ENCODE measurements around the gene GNG12. TPM values are rescaled to one million over a fixed set of nuclear protein-coding genes. Genes with fewer than 3 reads are reported as not detected.

GNG12 gene
- total and polyA plus RNA-seq, 9 of the 15 experiments (the other 6 are each of a cell fraction or from before 2014, with no cell fraction given): 2.6 to 6.0 (median 4.1) TPM

- no peak for TF ChIP-seq NR4A1 (CRISPR knock-in tag; IDR thresholded peaks at IDR 0.05)
- TF ChIP-seq NR4A1 (tag; IDR thresholded peaks at IDR 0.05): no peak
- TF ChIP-seq CBFA2T3 (IDR thresholded peaks at IDR 0.05): 0 out of 2 replicates have a peak, but pooled peaks have one; percentile 3
- TF ChIP-seq ETS1 (conservative IDR thresholded peaks at IDR 0.05; ENCODE audit: control insufficient read depth, low read depth, low read length): no peak
- no peak for TF ChIP-seq ETV5 (CRISPR knock-in tag; IDR thresholded peaks at IDR 0.05; ENCODE audit: low read depth)
- TF ChIP-seq ZNF507 (tag; conservative IDR thresholded peaks at IDR 0.05): no peak
- no peak for TF ChIP-seq NFIC (IDR thresholded peaks at IDR 0.05)
- TF ChIP-seq DLX4 (CRISPR knock-in tag; IDR thresholded peaks at IDR 0.05): no peak
- no peak for TF ChIP-seq FOXP1 (CRISPR knock-in tag; IDR thresholded peaks at IDR 0.05)
- TF ChIP-seq TCF7 (IDR thresholded peaks at IDR 0.05; ENCODE audit: borderline replicate concordance): no peak
- TF ChIP-seq BCOR (IDR thresholded peaks at IDR 0.05): peak; percentile 33; the same call in 1 of the 2 replicates
- no peak for TF ChIP-seq SRSF9 (IDR thresholded peaks at IDR 0.05; ENCODE audit: borderline replicate concordance, low read depth, low read length)
- no peak for TF ChIP-seq ESRRB (CRISPR knock-in tag; IDR thresholded peaks at IDR 0.05; ENCODE audit: borderline replicate concordance)
- TF ChIP-seq ZSCAN32 (CRISPR knock-in tag; IDR thresholded peaks at IDR 0.05): no peak
- TF ChIP-seq ATF1 (CRISPR knock-in tag; IDR thresholded peaks at IDR 0.05): no peak
- no peak for TF ChIP-seq ATF1 (tag; IDR thresholded peaks at IDR 0.05)
- no peak for TF ChIP-seq HDAC2 (IDR thresholded peaks at IDR 0.05)
- no peak for TF ChIP-seq E2F1 (CRISPR knock-in tag; IDR thresholded peaks at IDR 0.05)
These were observed 136.6 kb downstream of the GNG12 start (continued) for GRCh38 chr1:67696708-67697107.

All from K562 (cell line).